Stimulated activated CD4-positive, alpha-beta T cell treated with anti-CD3 and anti-CD28 coated beads, TNF-alpha, amount 100 ng/mL, for 1 hour (primary cell): ENCODE data around the gene GPD2.

Experiments
- DNase-seq, 3 donors: peaks; one replicate each; pipeline ENCODE4 v3.0.0-alpha.2; 2020; ENCODE audit warnings: low read depth in 3 of 3, low spot score in 1 of 3

The GPD2 gene

DNA sequence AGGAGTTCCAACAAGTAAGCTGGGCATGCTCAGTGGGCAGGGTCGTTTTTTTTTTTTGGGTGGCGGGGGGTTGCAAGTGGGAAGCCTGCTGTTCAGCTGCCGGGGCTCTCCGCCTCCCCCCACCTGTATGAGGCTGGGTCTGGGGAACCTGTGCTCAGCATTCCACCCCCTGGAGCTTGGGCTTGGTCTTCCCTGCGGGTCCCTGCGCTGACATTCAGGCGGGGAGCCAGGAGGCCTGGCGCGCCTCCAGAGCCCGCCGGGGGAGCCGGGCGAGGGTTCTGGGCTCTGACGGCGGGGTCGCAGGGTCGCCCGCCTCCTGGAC, 822 bp upstream of the GPD2 start:
- no peak for DNase-seq

DNA sequence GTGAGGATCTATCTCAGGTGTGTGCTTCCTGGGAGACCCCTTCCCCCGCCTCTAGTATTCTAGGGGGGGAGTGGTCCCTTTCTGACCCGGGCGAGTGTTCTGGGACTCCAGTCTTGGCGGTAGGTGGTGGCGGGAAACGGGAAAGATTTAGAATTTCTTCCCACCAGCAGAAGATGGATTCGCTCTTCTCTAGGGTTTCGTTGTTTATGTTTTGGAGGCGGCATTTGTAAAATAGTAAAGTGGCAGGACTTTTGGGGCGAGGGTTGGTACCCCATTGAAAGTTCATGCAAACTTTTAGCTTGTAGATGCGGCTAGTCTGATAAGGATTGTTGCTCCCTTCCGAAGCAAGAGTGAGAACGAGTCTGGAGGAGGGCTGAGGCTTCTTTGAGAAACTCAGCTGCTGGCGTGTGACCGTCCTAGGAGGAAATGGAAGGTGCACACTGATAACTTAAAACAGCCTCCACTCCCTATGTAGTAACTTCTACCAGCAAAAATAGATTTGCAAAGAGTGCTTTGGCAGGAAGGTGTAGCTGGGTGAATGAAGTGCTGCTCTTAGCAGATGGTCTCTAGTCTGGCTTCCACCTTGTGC, 412 bp downstream of the GPD2 start:
- DNase-seq: no peak

DNA sequence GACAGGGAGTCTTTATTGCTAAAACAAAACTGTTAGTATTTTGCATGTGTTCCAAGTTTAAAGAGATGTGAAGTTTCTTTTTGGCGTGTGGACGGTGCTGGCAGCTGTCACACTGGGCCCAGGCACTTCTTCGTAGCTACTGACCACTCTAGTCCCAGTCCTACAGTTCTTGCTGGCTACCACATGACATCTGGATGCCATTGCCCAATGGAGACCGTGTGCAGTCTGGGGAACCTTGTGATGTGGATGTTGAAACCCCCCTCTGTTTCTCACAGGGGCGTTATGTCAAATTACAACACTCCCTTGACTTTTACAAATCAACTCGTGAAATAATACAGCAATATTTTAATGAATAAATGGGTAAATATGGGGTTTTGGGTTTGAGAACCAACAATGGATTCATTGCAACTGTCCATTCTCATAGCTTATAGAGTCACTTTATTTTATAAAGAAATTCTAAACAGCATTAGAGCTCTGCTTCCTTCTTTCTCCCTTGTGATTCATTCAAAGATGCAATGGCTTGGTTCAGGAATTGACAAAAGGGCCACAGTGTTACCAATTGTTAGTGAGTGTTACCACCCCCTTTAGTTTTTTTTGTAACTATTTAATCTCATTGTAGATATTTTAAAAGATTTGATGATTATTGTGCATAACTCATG, 1.2 kb downstream of the GPD2 start:
- no peak for DNase-seq

DNA sequence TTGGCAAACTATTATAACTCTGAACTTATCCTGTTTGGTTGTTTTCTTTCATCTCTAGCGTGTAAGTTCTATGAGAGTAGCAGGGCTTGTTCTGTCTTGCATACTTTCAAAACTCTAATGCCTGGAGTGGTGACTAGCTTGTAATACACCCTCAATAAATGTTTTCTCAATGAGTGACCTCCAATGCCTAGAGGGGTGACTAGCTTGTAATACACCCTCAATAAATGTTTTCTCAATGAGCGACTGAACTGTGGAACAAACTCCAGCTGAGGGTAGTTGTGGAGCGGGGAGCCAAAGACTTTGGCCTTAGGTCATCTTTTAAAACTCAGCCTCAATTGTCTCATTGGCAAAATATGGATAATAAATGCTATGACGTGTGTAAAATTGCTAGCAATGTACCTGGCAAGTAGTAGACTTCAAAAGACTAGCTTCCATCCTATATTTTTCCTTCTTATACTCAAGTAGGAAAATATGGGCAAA, 1.8 kb downstream of the GPD2 start:
- no peak for DNase-seq

DNA sequence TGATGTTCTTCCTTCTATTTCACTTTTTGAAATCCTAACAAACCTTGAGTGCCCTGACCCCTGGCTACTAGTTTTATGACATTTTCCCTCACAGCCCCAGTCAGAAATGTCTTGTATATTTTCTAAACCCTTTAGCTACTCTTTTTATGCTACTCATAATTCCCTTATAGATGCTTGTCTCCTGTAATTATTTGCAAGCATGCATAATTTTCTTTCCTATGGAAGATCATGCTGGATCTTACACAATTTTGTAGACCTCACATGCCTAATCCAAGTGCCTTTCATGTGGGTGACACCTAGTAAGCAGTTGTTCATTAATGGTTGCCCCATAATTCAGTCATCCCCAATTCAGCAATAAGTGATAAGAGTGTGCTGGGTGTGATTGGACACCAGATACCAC, 6.9 kb downstream of the GPD2 start:
- DNase-seq: no peak

DNA sequence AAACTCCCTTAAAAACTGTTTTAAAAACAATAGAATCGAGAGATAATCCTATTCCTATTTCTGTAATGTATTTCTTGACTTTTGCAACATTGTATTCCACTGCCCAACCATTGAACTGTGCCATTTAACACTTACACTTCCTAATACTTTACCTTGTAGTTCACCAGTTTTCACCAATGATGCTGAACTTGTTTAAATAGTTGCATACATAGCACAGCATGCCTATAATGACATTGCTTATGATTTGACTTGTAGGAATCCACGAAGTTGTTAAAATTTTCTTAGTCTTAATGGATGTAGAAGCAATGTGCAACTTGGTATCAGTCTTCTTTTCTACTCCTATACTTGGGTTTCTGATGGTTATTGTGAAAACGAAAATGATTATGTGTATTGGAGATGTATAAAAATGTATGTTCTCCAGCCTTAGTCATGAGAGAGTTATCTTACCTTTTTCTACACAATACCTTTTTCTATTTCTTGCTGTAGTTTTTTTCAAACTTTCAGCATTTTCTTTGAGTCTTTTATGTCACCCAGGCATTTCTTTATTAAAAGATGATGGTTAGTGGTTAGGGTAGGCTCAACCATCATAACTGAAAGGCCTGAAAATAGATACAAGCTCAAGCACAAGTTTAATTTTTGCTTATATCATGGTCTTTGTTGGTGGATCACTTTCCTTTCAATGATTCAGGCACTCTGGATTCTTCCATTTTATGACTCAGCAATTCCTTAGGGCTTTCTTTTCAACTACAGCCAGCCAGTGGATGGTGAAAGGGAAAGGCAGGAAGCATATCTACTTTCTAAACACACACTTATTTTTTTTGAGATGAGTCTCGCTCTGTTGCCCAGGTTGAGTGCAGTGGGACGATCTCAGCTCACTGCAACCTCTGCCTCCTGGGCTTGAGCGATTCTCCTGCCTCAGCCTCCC, 9.4 kb downstream of the GPD2 start:
- DNase-seq: no peak

DNA sequence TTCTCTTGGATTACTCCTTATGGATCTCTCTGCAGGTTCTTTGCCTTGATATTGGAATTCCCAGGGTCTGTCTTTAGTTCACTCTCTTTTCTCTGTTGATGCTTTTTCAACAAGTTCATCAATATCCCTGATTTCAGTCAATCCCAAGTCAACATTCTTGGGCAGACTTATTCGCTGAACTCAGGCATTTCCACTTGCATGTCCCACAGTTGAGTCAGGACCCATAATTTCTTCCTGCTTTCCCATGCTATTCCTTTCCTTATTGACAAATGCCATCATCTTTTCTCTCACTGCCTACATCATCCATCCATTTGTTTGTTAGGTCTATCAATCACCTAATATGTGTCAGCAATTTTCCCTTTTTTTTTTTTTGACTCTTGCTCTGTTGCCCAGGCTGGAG, 11.6 kb downstream of the GPD2 start:
- DNase-seq: no peak

DNA sequence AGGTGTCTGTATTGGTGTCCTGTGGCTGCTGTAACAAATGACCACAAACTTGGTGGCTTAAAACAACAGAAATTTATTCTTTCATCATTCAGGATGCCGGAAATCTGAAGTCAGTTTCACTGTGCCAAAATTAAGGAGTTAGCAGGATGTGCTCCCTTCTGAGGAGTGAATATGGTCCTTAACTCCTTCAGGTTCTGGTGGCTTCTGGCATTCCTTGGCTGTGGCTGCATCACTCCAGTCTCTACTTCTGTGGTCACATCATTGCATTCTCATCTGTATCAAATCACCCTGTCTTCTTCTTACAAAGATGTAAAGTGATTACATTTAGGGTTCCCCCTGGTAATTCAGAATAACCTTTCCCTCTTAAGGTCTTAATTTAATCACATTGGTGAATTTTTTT, 12.6 kb downstream of the GPD2 start:
- no peak for DNase-seq

DNA sequence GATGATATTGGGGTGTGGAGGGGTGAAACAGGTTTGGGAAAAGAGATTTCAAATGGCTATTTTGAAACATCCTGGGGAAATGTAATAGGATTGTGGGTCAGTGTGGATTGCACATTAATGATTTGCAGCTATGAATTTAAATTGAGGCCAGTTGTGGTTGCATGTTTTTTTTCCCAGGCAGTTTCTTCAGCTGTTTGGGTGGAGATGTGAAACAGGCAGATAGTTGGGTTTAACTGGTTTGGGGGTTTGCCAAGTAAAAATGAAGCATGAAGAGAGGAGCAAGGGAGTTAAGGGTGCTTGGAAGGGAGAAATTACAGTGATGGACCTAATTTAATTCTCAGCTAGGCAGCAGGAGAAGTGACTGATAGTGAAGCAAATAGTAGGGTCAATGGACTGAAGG, 16.8 kb downstream of the GPD2 start:
- DNase-seq: no peak

DNA sequence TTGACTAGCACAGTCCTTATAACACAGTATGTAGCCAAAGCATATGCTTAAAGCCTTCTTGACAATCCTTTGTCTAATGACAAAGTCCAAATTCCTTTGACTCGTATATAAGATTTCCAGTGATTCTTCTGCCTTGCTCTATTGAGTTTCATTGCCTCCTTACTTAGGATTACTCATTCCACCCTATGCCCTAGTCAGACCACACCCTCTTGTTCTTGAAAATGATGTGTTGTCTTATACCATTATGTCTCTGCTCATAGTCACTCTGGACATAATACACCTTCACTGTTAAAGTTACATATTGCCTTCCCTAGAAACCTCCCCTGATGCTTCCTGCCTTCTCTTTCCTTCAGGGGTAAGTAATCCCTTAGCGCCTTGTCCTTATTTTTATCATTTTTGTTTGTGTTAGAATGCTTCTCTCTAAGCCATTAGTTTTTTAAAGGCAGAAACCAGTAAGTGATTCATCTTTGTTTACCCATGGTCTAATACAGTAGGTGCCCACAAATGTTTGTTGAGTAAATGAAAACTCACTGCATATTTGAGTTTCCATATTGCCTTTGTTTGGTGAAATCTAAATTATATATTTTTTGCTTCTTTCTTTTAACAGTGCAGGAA, 19.3 kb downstream of the GPD2 start:
- no peak for DNase-seq

DNA sequence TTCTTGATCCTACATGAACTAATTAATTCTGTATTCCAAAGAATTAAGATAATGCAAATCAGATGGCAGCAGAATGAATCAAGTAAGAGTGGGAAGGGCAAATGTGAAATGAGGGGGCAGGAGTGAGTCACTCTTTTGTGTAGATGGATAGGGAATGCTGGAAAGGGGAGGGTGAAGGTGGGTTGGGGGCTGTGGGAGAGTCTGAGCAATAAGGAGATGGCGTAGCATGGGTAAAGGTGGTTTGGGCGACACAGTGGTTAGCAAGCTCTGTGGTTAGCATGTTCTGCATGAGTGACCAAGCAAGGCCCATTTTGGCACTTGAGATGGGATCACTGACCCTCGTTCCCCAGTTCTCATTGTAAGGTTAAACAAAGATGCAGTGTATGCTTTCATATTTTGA, 20.4 kb downstream of the GPD2 start:
- DNase-seq: no peak

DNA sequence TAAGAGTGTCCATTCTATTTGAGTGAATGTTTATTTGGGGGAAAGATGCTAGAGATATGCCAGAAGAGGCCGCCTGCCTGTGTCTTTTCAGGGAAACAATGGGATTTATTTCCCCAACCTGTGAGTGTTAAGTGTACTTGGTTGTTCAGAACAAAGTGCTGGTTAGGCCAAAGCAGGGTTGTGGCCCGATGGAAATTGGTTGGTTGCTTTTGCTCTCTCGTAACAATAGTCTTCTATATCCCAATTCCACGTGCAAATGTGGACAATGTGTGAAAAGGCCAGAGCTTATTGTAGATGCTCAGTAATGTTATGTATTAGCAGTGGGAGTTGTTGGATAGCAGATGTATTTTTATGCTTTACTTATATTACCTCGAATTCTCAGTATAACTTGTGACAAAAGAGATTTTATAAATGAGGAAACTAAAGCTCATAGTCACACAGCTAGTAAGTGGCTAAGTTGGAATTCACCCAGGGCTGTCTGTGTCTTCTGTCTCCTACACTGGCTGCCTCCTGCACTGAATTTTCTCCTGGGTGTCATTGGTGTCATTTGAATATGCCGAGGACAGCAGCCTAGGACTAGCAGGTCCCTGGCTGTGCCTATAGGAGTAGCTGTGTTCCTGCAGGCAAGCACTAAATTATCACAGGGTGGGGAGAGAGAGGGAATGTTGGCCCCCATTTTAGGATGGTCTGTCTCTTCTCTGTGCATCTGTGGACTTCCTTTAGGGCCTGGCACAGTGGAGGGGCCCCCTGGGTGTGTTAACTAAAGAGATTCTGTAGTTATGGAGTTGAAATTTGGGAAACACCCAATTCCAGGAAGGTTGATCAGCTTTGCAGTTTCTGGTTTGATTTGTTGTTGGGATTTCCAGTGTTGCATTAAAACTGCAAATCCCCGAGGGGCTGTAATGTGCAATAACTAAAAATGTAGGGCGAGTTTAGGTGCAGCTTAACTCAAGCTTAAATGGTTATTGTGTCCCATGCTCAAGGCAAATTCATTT, 21.6 kb downstream of the GPD2 start:
- DNase-seq: no peak

DNA sequence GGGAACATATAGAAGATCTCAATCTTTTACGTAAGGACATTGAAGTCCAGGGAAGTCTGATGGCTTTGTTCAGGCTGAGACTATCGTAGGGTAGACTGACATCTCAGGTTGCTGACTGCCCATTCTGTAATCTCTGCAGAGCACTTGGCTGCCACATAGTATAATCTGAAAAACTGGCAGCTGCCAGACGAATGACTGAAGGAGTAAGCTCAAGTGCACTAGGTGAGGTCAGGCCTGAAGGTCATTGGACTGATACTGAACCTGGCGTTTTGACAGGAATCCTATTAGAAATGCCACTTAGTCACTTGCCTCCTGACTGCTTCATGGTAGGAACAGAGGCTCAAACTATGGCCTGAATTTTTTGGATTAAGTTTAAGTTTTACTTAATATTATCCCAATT, 23.5 kb downstream of the GPD2 start:
- DNase-seq: no peak

DNA sequence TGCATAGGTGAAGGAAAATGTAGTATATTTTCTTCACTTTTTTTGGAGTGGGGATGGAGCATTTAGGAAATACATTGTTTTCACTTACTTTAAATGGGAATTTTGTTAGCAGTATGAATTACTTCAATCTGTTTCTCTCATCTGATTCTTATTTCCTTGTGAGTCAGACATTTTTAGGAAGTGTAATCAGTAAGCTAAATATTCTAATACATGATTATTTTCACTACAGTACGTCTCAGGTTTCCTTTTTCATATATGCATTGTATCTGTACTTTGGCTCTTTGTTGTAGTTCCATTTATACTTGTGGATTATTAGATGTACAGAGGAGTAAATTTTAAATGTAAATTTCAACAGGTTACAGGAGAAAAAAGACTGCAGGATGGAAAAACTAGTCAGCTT, 27.9 kb downstream of the GPD2 start:
- DNase-seq: no peak

DNA sequence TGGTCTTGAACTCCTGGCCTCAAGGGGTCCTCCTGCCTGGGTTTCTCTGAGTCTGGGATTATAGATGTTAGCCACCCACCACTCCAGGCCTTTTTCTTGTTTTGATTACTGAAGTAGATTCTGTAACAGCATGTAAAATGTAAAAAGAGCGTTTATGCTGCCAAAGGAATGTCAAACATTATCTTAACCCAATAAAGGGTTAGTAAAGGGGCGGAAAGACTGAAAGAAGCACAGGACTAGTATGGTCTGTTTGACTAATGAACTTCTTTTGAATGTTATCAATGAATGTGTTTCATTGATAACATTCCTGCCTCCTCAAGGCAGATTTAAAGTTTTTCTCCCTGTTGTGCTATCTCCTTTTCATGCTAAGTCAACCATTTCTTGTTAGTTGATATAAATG, 29.4 kb downstream of the GPD2 start:
- DNase-seq: no peak

DNA sequence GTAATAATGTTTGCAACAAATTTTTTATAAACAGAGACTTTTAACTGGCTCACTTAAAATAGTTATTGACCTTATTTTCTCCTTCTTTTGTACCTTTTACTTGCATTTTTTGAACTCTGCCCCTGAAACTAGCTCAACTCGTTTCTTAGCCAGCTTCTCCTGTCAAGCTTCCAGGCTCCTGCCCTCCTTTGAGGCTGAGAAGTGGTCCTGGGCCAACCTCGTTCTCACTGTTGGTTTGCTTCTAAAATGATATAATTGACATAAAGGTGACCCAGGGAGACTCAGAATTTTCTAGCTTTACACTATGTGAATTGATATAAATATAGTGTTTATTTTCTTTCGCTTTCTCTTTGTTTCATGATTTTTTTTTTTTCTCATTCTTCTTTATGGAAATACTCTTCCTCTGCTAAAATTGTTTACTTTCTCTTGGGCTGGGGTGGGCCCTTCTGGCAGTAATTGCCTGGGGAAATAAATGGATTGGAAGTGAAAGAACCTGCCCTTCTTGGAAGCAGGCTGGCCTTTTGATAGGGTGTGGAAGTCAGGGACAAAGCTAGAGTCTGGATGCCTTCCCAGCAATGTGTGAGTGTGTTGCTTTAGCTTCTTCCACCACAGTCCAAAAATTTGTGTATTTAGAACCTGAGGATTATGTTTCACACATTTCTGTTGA, 30.7 kb downstream of the GPD2 start:
- DNase-seq: no peak

DNA sequence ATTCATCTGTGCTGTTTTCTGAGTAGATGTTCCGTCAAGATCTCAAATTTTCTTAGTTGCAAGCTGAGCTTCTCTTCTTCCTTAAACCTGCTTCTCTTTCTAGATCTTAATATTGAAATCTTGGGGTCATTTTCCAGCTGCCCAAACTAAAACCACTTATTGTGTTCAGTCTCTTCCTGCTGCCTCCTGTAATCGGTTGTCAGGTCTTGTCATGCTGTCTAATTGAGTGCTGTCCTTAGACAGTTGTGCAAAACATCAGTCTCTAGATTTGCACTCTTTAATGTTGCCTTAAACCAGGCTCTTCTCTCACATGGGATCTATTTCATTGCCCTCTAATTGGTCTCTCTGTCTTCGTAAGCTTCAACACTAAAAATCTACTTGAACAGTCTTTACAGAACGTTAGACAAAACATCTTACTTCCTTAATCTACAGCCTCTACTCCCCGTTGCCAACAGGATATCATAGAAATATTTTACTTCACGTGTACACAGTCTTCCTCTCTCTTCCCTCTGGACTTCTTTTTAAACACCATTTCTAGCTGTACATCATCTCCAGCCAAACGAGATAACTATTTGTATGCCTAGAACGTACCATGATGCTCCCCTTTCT, 34.9 kb downstream of the GPD2 start:
- no peak for DNase-seq

DNA sequence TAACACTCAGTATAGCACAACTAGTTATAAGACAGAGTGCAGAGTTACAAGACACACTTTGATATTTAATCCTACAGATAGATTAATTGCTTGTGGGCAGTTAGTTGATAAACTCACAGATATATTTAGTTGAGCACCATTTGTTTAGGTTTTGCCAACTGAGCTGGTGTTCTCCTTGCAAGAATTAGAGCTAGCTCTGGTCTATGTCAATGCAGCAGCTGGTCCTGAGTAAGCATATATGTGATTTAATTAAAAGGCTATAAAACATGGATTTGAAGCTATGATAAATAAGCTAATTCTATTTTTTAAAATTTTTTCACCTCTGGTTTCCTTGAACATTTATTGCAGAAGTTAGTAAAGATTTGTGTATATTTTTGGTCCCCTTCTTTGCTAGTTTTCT, 35.6 kb downstream of the GPD2 start:
- DNase-seq: no peak

DNA sequence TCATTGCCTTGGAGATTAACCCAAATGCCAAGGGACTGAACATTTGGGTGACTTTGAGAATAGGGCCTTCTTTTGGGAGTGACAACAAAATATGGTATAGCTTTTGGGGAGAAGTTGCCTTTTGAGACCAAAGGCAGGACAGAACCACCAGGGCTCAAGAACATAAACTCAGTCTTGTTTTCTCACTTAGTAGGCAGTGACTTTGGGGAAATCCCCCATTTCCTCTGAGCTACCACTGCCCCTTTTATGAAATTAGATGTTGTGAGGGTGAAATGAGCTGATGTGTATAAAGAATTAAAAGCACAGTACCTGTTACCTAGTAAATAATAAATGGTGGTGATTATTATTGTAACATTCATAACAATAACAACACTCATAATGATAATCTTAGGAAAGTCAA, 36.5 kb downstream of the GPD2 start:
- DNase-seq: no peak

DNA sequence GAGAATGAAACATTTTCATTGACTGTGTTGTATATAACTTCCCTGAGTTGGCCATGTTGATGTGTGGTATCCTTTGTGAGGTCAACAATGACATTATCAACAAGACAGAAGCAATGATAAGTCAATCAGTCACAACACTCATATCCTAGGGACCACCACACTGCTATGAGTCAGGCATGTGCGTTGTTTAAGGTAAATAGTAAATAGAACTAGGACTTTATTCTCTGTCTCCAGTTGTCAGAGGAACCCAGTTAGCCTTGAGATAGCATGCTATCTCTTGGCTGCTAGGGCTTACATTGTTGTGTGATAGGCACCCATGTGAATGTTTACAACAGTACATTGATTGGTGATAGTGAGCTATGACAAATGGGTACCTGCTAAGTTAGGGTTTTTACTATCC, 37.3 kb downstream of the GPD2 start:
- DNase-seq: no peak
